Natural killer cell (primary cell): ENCODE measurements around the gene PLCH2. TPM values are rescaled to one million over a fixed set of nuclear protein-coding genes. Genes with fewer than 3 reads are reported as not detected.

Experiments
- ATAC-seq, 3 donors: fragments of 150-1000 bp in 2 of 3; fragments of 200-7000 bp in 1 of 3; cut with Tn5 transposase; 1 replicate in 1 of 3; 2 replicates in 2 of 3; pipeline ENCODE4 v1.10.0; 2021; ENCODE audit warnings: mild to moderate bottlenecking in 2 of 3, moderate library complexity in 2 of 3
- DNase-seq, 2 donors: peaks; one replicate each; pipeline versions ENCODE4 v3.0.0 to v3.0.0-alpha.2; 2013 to 2021; ENCODE audit warnings: mixed read lengths in 1 of 2
- H3K27ac ChIP-seq: one replicate; pipeline ENCODE4 v1.5.1; 2013; ENCODE audit warnings: mild to moderate bottlenecking, low read length
- H3K27me3 ChIP-seq: one replicate; pipeline ENCODE4 v1.6.1; 2013; ENCODE audit warnings: low read length; ENCODE audit not compliant: control insufficient read depth, insufficient read depth
- H3K36me3 ChIP-seq: one replicate; pipeline ENCODE4 v1.6.1; 2013; ENCODE audit warnings: low read length; ENCODE audit not compliant: control insufficient read depth, insufficient read depth
- H3K4me1 ChIP-seq: one replicate; pipeline ENCODE4 v1.6.1; 2013; ENCODE audit warnings: low read length; ENCODE audit not compliant: control insufficient read depth, insufficient read depth
- H3K4me3 ChIP-seq: one replicate; pipeline ENCODE4 v1.5.1; 2013; ENCODE audit warnings: low read length
- H3K9me3 ChIP-seq: one replicate; pipeline ENCODE4 v1.6.1; 2013; ENCODE audit warnings: low read length; ENCODE audit not compliant: control insufficient read depth, insufficient read depth
- H3K27ac Mint-ChIP-seq, 2 donors: one replicate each; pipeline ENCODE4 v1.8.0; 2022; ENCODE audit warnings: mild to moderate bottlenecking in 2 of 2, mixed read lengths in 2 of 2, moderate library complexity in 1 of 2
- H3K27me3 Mint-ChIP-seq, 2 donors: one replicate each; pipeline ENCODE4 v1.8.0; 2022; ENCODE audit warnings: low read depth in 2 of 2, mixed read lengths in 2 of 2
- H3K36me3 Mint-ChIP-seq: one replicate; pipeline ENCODE4 v1.8.0; 2022; ENCODE audit warnings: mixed read lengths
- H3K4me1 Mint-ChIP-seq, 2 donors: one replicate each; pipeline ENCODE4 v1.8.0; 2022; ENCODE audit warnings: mixed read lengths in 2 of 2
- H3K4me3 Mint-ChIP-seq: one replicate; pipeline ENCODE4 v1.8.0; 2022; ENCODE audit warnings: mild to moderate bottlenecking, moderate library complexity, mixed read lengths
- H3K9me3 Mint-ChIP-seq, 2 donors: one replicate each; pipeline ENCODE4 v1.8.0; 2022; ENCODE audit warnings: mixed read lengths in 2 of 2
- WGBS: methylation state at CpG from one replicate; pipeline ENCODE4 v1.1.7; 2013; ENCODE audit warnings: missing lambda C conversion rate; ENCODE audit not compliant: insufficient coverage; 5-methylcytosine and 5-hydroxymethylcytosine counted together
- intact Hi-C: fragments of 100-400 bp; cut with micrococcal nuclease; formaldehyde crosslinking; loops from one replicate; pipeline ENCODE4 v1.14.2; 2022
- total RNA-seq, 4 donors: library from RNA; stranded (reverse); fragments of 120-200 nt in 1 of 4; gene quantifications; one replicate each; pipeline versions ENCODE4 v1.2.3 to v1.2.4, GENCODE V29; 2013 to 2022
- TF ChIP-seq, protein P1 (sequence below): fragments of 200-600 bp; IDR thresholded peaks from one replicate; pipeline ENCODE4 v1.8.0; 2022; ENCODE audit warnings: antibody characterized with exemption

Gene PLCH2
- total RNA-seq, 3 donors from 2014 or later (not counting 1 experiment from before 2014, with no cell fraction given) = 77.1 to 116 (median 106) TPM

DNA sequence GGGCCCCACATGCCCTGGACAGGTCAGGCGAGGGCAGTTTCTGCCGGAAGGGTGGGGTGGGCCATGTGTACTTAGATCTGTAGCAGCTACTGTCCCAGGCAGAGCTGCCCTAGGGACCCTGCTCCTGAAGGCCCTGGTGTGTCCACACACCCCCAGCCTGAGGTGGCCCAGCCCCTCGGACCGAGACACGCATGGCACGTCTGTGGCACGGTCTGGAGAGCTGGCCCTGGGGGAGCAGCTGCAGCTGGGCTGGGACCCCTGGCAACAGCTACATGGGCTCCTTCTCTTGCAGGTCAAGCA, 25.7 kb downstream of the PLCH2 start:
- Mint-ChIP-seq H3K27me3 (no peaks in the 10 kb centered on the region), H3K9me3 (no peaks in the 10 kb centered on the region), H3K4me1 (peaks cover 9 to 32% of the 10 kb centered on the region in 2 donors), H3K4me3 (no peak overlapping the region), H3K27ac (no peak overlapping the region), H3K36me3 (no peaks in the 10 kb centered on the region)
- Histone ChIP-seq H3K9me3 (no peaks in the 10 kb centered on the region), H3K4me1 (peaks cover 55% of the 10 kb centered on the region), H3K4me3 (no peak overlapping the region), H3K27me3 (no peaks in the 10 kb centered on the region), H3K27ac (no peak overlapping the region), H3K36me3 (no peaks in the 10 kb centered on the region)
- WGBS = 87% methylated on average over 7 of the region's 7 CpGs
- TF ChIP-seq, protein P1, sequence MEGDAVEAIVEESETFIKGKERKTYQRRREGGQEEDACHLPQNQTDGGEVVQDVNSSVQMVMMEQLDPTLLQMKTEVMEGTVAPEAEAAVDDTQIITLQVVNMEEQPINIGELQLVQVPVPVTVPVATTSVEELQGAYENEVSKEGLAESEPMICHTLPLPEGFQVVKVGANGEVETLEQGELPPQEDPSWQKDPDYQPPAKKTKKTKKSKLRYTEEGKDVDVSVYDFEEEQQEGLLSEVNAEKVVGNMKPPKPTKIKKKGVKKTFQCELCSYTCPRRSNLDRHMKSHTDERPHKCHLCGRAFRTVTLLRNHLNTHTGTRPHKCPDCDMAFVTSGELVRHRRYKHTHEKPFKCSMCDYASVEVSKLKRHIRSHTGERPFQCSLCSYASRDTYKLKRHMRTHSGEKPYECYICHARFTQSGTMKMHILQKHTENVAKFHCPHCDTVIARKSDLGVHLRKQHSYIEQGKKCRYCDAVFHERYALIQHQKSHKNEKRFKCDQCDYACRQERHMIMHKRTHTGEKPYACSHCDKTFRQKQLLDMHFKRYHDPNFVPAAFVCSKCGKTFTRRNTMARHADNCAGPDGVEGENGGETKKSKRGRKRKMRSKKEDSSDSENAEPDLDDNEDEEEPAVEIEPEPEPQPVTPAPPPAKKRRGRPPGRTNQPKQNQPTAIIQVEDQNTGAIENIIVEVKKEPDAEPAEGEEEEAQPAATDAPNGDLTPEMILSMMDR = no peak
- intact Hi-C loops = no loop called here
- no peak for DNase-seq
- no peak for ATAC-seq

DNA sequence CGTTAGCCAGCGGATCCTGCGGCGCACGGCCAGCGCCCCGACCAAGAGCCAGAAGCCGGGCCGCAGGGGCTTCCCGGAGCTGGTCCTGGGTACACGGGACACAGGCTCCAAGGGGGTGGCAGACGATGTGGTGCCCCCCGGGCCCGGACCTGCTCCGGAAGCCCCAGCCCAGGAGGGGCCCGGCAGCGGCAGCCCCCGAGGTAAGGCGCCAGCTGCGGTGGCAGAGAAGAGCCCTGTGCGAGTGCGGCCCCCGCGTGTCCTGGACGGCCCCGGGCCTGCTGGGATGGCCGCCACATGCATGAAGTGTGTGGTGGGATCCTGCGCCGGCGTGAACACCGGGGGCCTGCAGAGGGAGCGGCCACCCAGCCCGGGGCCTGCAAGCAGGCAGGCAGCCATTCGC, 26.1 kb downstream of the PLCH2 start:
- Mint-ChIP-seq H3K4me3 (no peak overlapping the region), H3K27ac (no peak overlapping the region), H3K9me3 (no peaks in the 10 kb centered on the region), H3K27me3 (no peaks in the 10 kb centered on the region), H3K36me3 (no peaks in the 10 kb centered on the region), H3K4me1 (peaks cover 7 to 29% of the 10 kb centered on the region in 2 donors)
- no peak for DNase-seq
- H3K9me3 ChIP-seq = no peaks in the 10 kb centered on the region
- TF ChIP-seq, protein P1 = no peak
- no peak overlapping the region for H3K27ac ChIP-seq
- intact Hi-C loops = no loop called here
- no peaks in the 10 kb centered on the region for H3K27me3 ChIP-seq
- WGBS = 93% methylated on average over 34 of the region's 34 CpGs
- H3K4me3 ChIP-seq = no peak overlapping the region
- H3K36me3 ChIP-seq = no peaks in the 10 kb centered on the region
- peaks cover 51% of the 10 kb centered on the region for H3K4me1 ChIP-seq
- ATAC-seq = no peak

DNA sequence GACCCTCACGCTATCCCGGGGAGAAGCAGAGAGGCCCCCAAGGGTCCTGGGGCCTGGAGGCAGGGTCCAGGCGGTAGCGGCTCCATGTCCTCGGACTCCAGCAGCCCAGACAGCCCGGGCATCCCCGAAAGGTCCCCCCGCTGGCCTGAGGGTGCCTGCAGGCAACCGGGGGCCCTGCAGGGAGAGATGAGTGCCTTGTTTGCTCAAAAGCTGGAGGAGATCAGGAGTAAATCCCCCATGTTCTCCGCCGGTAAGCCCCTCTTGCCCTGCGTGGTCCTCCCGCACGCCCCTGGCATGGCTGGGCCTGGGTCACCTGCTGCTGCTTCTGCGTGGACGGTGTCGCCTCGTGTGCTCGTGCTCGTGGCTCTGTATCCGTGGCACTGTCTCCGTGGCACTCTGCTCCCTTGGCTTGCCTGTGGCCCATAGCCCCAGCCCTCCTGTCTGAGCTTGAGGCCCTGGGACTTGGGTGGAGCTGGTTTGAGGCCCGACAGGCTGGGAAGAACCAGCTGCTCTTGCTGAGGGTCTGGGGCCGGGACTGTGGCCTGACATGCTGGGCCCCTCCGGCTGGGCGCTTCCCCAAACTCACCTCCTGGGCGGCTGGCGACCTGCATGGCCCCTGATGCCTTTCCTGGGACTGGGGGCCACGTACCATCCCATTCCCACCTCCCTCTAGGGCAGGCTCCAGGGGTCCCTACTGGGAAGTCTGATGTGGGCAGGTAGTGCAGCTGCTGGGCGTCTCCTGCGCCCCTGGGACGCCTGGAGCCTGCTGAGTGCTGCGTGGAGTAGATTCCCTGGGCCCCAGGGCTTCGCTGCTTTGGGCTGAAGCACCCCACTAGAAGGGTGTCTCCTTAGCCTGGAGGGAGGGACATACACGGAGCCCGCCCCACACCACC, 26.8 kb downstream of the PLCH2 start:
- Histone ChIP-seq H3K9me3 (no peaks in the 10 kb centered on the region), H3K27me3 (no peaks in the 10 kb centered on the region), H3K4me3 (no peak overlapping the region), H3K36me3 (peaks cover 3% of the 10 kb centered on the region), H3K4me1 (peaks cover 44% of the 10 kb centered on the region), H3K27ac (no peak overlapping the region)
- Mint-ChIP-seq H3K4me3 (no peak overlapping the region), H3K36me3 (no peaks in the 10 kb centered on the region), H3K9me3 (no peaks in the 10 kb centered on the region), H3K4me1 (peaks cover 7 to 29% of the 10 kb centered on the region in 2 donors), H3K27ac (no peak overlapping the region), H3K27me3 (no peaks in the 10 kb centered on the region)
- WGBS = 91% methylated on average over 36 of the region's 36 CpGs
- DNase-seq (no peak), ATAC-seq (no peak)
- TF ChIP-seq, protein P1 = no peak
- intact Hi-C loops = no loop called here
